Measurements from ENCODE around the gene SH3YL1. TPM values are rescaled to one million over a fixed set of nuclear protein-coding genes. Genes with fewer than 3 reads are reported as not detected.

The SH3YL1 gene
- polyA plus RNA-seq, 1 donor (not counting 4 experiments of a cell fraction or from before 2014, with no cell fraction given) = 41.8 TPM

DNA sequence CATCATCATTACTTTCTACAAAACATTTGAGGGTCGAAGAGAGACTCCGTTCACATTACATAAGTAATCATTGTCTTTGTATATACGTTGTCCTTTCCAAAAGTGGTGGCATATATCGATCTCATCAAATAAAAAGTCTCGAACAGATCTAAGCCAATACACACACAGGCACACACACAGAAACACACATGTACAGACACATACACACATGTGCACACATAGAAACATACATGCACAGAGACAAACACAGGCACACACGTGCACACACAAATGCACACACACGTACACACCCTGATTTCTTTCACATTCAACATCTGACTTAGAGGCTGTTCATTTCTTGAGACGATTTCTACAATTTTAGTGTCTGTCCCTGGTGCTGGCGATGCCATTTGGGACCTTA lies 41.5 kb upstream of the SH3YL1 start:
- dilution Hi-C loops (cut with MboI; ENCODE audit: extremely low pct_ligation_motif_present, low sequenced_read_pairs) = no loop called here

DNA sequence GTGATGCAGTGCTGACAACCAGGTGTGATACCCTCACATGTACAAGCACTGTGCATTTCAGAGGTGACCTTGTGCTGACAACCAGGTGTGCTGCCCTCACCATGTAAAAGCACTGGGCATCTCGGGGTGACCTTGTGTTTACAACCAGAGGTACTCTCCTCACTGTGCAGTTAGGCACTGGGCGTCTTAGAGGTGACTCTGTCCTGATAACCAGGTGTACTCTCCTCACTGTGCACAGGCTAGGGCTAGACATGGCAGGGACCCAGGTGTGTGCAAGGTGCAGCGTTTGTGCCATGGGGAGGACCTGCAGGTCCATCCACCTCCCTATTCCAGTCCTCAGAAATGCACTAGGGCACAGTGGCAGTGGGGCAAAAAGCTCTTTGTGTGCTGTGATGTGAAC lies 32.5 kb upstream of the SH3YL1 start:
- H3K9ac ChIP-seq (ENCODE audit: control insufficient read depth, extremely low read depth, insufficient read depth, low read length) = no peak overlapping the region
- H3K4me2 ChIP-seq (ENCODE audit: control insufficient read depth, extremely low read depth, insufficient read depth, low read depth, low read length) = no peak overlapping the region
- no peak for TF ChIP-seq EZH2 (IDR thresholded peaks at IDR 0.05; ENCODE audit: low read length)
- TF ChIP-seq, protein P1, sequence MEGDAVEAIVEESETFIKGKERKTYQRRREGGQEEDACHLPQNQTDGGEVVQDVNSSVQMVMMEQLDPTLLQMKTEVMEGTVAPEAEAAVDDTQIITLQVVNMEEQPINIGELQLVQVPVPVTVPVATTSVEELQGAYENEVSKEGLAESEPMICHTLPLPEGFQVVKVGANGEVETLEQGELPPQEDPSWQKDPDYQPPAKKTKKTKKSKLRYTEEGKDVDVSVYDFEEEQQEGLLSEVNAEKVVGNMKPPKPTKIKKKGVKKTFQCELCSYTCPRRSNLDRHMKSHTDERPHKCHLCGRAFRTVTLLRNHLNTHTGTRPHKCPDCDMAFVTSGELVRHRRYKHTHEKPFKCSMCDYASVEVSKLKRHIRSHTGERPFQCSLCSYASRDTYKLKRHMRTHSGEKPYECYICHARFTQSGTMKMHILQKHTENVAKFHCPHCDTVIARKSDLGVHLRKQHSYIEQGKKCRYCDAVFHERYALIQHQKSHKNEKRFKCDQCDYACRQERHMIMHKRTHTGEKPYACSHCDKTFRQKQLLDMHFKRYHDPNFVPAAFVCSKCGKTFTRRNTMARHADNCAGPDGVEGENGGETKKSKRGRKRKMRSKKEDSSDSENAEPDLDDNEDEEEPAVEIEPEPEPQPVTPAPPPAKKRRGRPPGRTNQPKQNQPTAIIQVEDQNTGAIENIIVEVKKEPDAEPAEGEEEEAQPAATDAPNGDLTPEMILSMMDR (optimal IDR thresholded peaks at IDR 0.05 in 1 of 3, IDR thresholded peaks at IDR 0.05 in 1 of 3, conservative IDR thresholded peaks at IDR 0.05 in 1 of 3; ENCODE audit: extremely low read depth in 1 of 3, insufficient read depth in 2 of 3, low read length in 3 of 3) = no peak
- H3K9me1 ChIP-seq (ENCODE audit: control insufficient read depth, extremely low read depth, insufficient read depth, low read length) = no peaks in the 10 kb centered on the region
- dilution Hi-C loops (cut with MboI; ENCODE audit: extremely low pct_ligation_motif_present, low sequenced_read_pairs) = no loop called here
- peaks cover 12% of the 10 kb centered on the region for H3K27me3 ChIP-seq (ENCODE audit: control insufficient read depth, extremely low read depth, insufficient read depth, low read length)
- H3K27ac ChIP-seq (ENCODE audit: control insufficient read depth, insufficient read depth, low read length) = no peak overlapping the region
- H3K4me3 ChIP-seq (ENCODE audit: control insufficient read depth in 2 of 3, extremely low read depth in 1 of 3, insufficient read depth in 2 of 3, low read depth in 1 of 3, low read length in 3 of 3) = no peak overlapping the region
- no peaks in the 10 kb centered on the region for H3K36me3 ChIP-seq (ENCODE audit: control insufficient read depth in 2 of 2, extremely low read depth in 1 of 2, insufficient read depth in 2 of 2, low read length in 2 of 2)
- no peaks in the 10 kb centered on the region for H3K9me3 ChIP-seq (ENCODE audit: control insufficient read depth, low read depth, low read length)
- H2AFZ ChIP-seq (ENCODE audit: control insufficient read depth, low read length) = no peak overlapping the region
- no peaks in the 10 kb centered on the region for H3K4me1 ChIP-seq (ENCODE audit: control insufficient read depth, extremely low read depth, insufficient read depth, low read length)
- no peaks in the 10 kb centered on the region for H3K79me2 ChIP-seq (ENCODE audit: control insufficient read depth, insufficient read depth, low read length)
- no peak for DNase-seq (ENCODE audit: low read depth, low spot score)
- no peak for FAIRE-seq
- no peaks in the 10 kb centered on the region for H4K20me1 ChIP-seq (ENCODE audit: control insufficient read depth, extremely low read depth, insufficient read depth, low read length)

More for the DNA sequence above, 41.5 kb upstream of the SH3YL1 start:
- Histone ChIP-seq H3K9me1 (ENCODE audit: control insufficient read depth, extremely low read depth, insufficient read depth, low read length) (no peaks in the 10 kb centered on the region), H3K27me3 (ENCODE audit: control insufficient read depth, extremely low read depth, insufficient read depth, low read length) (no peaks in the 10 kb centered on the region), H4K20me1 (ENCODE audit: control insufficient read depth, extremely low read depth, insufficient read depth, low read length) (no peaks in the 10 kb centered on the region), H3K9me3 (ENCODE audit: control insufficient read depth, low read depth, low read length) (no peaks in the 10 kb centered on the region), H2AFZ (ENCODE audit: control insufficient read depth, low read length) (no peak overlapping the region), H3K4me1 (ENCODE audit: control insufficient read depth, extremely low read depth, insufficient read depth, low read length) (no peaks in the 10 kb centered on the region), H3K27ac (ENCODE audit: control insufficient read depth, insufficient read depth, low read length) (no peak overlapping the region), H3K79me2 (ENCODE audit: control insufficient read depth, insufficient read depth, low read length) (no peaks in the 10 kb centered on the region), H3K4me3 (ENCODE audit: control insufficient read depth in 2 of 3, extremely low read depth in 1 of 3, insufficient read depth in 2 of 3, low read depth in 1 of 3, low read length in 3 of 3) (no peak overlapping the region), H3K4me2 (ENCODE audit: control insufficient read depth, extremely low read depth, insufficient read depth, low read depth, low read length) (no peak overlapping the region), H3K9ac (ENCODE audit: control insufficient read depth, extremely low read depth, insufficient read depth, low read length) (no peak overlapping the region), H3K36me3 (ENCODE audit: control insufficient read depth in 2 of 2, extremely low read depth in 1 of 2, insufficient read depth in 2 of 2, low read length in 2 of 2) (no peaks in the 10 kb centered on the region)
- FAIRE-seq = no peak
- no peak for DNase-seq (ENCODE audit: low read depth, low spot score)
- TF ChIP-seq, protein P1 (optimal IDR thresholded peaks at IDR 0.05 in 1 of 3, IDR thresholded peaks at IDR 0.05 in 1 of 3, conservative IDR thresholded peaks at IDR 0.05 in 1 of 3; ENCODE audit: extremely low read depth in 1 of 3, insufficient read depth in 2 of 3, low read length in 3 of 3) = no peak
- TF ChIP-seq EZH2 (IDR thresholded peaks at IDR 0.05; ENCODE audit: low read length) = no peak
